MM.1S (cell line): Measurements from ENCODE around the gene CFAP65.

ENCODE experiments used
- CTCF ChIP-seq: fragments of 300-600 bp; sonication (generic); IDR thresholded peaks from 2 replicates; pipeline ENCODE4 v1.5.1; 2016; ENCODE audit warnings: antibody characterized with exemption, low read length, mixed read lengths
- EZH2phosphoT487 ChIP-seq: fragments of 300-600 bp; sonication (generic); IDR thresholded peaks from 2 replicates; pipeline ENCODE4 v1.6.1; 2018; ENCODE audit warnings: antibody characterized with exemption, low read length

- TF ChIP-seq CTCF (no peak), EZH2phosphoT487 (no peak)
These were observed 57.9 kb downstream of the CFAP65 start for GRCh38 chr2:218983263-218983933.
